Measurements from ENCODE around the gene PRELID1. TPM values are rescaled to one million over a fixed set of nuclear protein-coding genes. Genes with fewer than 3 reads are reported as not detected.
"Not testable (repeated sequence)": the region's sequence is repeated elsewhere in the genome, so short reads cannot be mapped to it uniquely, and the experiment has no call there.

The PRELID1 gene
- 42.4 TPM for total RNA-seq

- FAIRE-seq (no peak), DNase-seq (ENCODE audit: low spot score in 2 of 2) (peak; percentile 96 to 99)
These were observed at the start of gene PRELID1, which contains the start of gene RAB24 for GRCh38 chr5:177303121-177303924. Gene PRELID1 (plus strand): TSS chr5:177303799. CDS start chr5:177303986, 187 bp downstream. Gene RAB24 (minus strand): TSS chr5:177303719. CDS start chr5:177303288, 431 bp downstream.

GRCh38 chr5:177256296-177256695 lies 47.3 kb upstream of the PRELID1 start:
- DNase-seq (ENCODE audit: low spot score in 2 of 2) (no peak), FAIRE-seq (no peak)

GRCh38 chr5:177258711-177259110 lies 44.9 kb upstream of the PRELID1 start:
- not testable (repeated sequence) for FAIRE-seq

GRCh38 chr5:177260961-177261360 lies 42.6 kb upstream of the PRELID1 start:
- FAIRE-seq (no peak), DNase-seq (ENCODE audit: low spot score in 2 of 2) (no peak)

More at GRCh38 chr5:177258711-177259110, 44.9 kb upstream of the PRELID1 start:
- DNase-seq (ENCODE audit: low spot score in 2 of 2): not testable (repeated sequence)

- no peak for DNase-seq (ENCODE audit: low spot score in 2 of 2)
- no peak for FAIRE-seq
These were observed 42.1 kb upstream of the PRELID1 start for GRCh38 chr5:177261510-177261909.

- no peak for FAIRE-seq
- DNase-seq (ENCODE audit: low spot score in 2 of 2): no peak
These were observed 39.4 kb upstream of the PRELID1 start for GRCh38 chr5:177264178-177264577.

- FAIRE-seq: no peak
- no peak for DNase-seq (ENCODE audit: low spot score in 2 of 2)
These were observed 38.2 kb upstream of the PRELID1 start for GRCh38 chr5:177265395-177265794.

- DNase-seq (ENCODE audit: low spot score in 2 of 2) (no peak), FAIRE-seq (no peak)
These were observed 34.2 kb upstream of the PRELID1 start for GRCh38 chr5:177269232-177269895.

GRCh38 chr5:177269976-177270375 lies 33.6 kb upstream of the PRELID1 start:
- FAIRE-seq: no peak

GRCh38 chr5:177270653-177271052 lies 32.9 kb upstream of the PRELID1 start:
- DNase-seq (ENCODE audit: low spot score in 2 of 2) (no peak), FAIRE-seq (no peak)

More at GRCh38 chr5:177269976-177270375, 33.6 kb upstream of the PRELID1 start:
- DNase-seq (ENCODE audit: low spot score in 2 of 2): no peak

- DNase-seq (ENCODE audit: low spot score in 2 of 2) (no peak), FAIRE-seq (no peak)
These were observed 32.5 kb upstream of the PRELID1 start for GRCh38 chr5:177271113-177271512.

GRCh38 chr5:177275883-177276282 lies 27.7 kb upstream of the PRELID1 start:
- FAIRE-seq: no peak
- no peak for DNase-seq (ENCODE audit: low spot score in 2 of 2)

- DNase-seq (ENCODE audit: low spot score in 2 of 2): no peak
- FAIRE-seq: no peak
These were observed 26.7 kb upstream of the PRELID1 start for GRCh38 chr5:177276886-177277285.

- FAIRE-seq (no peak), DNase-seq (ENCODE audit: low spot score in 2 of 2) (no peak)
These were observed 15.4 kb upstream of the PRELID1 start for GRCh38 chr5:177288191-177288590.

- FAIRE-seq (no peak), DNase-seq (ENCODE audit: low spot score in 2 of 2) (no peak)
These were observed 12.6 kb upstream of the PRELID1 start for GRCh38 chr5:177290816-177291596.

GRCh38 chr5:177291735-177292134 lies 11.9 kb upstream of the PRELID1 start:
- DNase-seq (ENCODE audit: low spot score in 2 of 2): no peak
- no peak for FAIRE-seq

GRCh38 chr5:177293819-177294581 lies 9.6 kb upstream of the PRELID1 start:
- FAIRE-seq (no peak), DNase-seq (ENCODE audit: low spot score in 2 of 2) (no peak)

- no peak for FAIRE-seq
These were observed 9.0 kb upstream of the PRELID1 start for GRCh38 chr5:177294632-177295031.

GRCh38 chr5:177295924-177296323 lies 7.7 kb upstream of the PRELID1 start:
- DNase-seq (ENCODE audit: low spot score in 2 of 2): no peak
- FAIRE-seq: no peak

More at GRCh38 chr5:177294632-177295031, 9.0 kb upstream of the PRELID1 start:
- no peak for DNase-seq (ENCODE audit: low spot score in 2 of 2)

GRCh38 chr5:177296581-177296980 lies 7.0 kb upstream of the PRELID1 start:
- DNase-seq (ENCODE audit: low spot score in 2 of 2) (no peak), FAIRE-seq (no peak)
